ENCODE data around the gene ACOX3. TPM values are rescaled to one million over a fixed set of nuclear protein-coding genes. Genes with fewer than 3 reads are reported as not detected.

ACOX3 gene
- total RNA-seq, 1 donor from 2014 or later = 41.5 TPM

DNA sequence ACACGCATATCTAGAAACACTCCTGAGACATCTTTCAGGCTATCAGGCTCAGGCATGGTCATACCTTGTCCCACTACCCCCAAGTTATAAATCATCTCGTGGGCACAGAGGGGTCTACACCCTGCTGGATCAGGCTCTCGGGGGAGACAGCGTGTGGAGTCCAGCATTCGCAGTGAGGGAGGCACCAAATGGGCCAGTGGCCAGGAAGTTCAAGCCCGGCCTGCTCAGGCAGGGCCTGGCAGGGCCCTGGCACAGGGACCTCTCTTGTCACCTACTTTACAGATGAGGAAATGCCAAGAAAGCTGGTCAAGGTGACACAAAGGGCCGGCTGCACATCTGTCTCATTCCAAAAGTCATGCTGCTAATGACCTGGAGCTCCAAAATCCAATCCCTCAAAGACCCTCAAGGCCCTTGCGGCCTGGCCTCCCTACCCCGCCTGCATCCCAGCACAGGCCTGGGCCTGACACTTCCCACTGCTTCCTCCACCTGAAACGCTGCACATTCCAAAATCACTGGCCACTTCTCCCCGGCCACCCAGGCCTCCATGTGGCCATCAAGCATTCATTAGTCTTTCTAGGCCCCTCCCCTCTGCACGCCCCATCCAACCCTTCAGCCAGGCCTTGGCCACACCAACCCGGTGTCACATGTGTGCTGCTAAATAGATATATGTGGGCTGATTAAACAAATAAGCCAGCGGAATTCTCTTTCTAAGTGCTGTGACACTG, 35.6 kb downstream of the ACOX3 start:
- DNase-seq (ENCODE audit: low read depth) = no peak

DNA sequence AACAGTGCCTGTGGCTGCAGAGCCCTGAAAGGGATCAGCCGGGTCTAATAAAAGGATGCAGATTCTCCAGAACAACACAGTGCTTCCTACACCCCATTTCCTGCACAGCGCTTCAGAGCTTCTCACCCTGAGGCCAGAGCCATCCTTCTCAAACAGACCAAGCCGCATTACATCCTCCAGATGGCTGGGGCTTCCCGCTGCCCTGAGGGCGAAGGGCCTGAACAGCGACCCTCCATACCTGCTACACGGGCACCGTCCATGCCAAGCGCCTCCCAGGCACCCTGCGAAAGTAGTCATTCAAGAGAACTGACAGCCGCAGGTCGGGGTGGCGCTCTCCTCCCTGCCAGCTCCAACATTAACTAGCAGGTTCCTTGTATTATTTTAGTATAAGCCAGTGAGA, 36.5 kb downstream of the ACOX3 start:
- DNase-seq (ENCODE audit: low read depth) = no peak

GRCh38 chr4:8403173-8403753, 37.3 kb downstream of the ACOX3 start:
- DNase-seq (ENCODE audit: low read depth) = peak; percentile 40

DNA sequence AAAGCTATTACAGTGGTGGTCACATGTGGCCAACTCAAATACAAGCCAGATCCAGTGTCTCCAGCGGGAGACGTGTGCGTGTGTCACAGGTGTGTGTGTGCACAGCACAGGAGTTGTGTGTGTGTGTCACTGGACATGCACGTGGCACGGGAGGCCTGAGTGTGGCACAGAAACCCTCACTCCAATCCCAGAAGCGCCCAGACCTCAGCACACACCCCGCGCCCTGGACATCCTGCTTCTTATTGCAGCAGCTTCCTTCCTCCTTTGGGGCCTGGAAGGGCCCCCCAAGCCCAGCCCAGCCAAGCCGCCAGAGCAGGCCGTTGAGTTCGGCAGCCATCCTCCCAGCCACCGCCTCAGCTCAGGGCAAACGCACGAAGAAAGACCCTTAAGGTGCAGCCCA, 37.9 kb downstream of the ACOX3 start:
- DNase-seq (ENCODE audit: low read depth) = no peak

DNA sequence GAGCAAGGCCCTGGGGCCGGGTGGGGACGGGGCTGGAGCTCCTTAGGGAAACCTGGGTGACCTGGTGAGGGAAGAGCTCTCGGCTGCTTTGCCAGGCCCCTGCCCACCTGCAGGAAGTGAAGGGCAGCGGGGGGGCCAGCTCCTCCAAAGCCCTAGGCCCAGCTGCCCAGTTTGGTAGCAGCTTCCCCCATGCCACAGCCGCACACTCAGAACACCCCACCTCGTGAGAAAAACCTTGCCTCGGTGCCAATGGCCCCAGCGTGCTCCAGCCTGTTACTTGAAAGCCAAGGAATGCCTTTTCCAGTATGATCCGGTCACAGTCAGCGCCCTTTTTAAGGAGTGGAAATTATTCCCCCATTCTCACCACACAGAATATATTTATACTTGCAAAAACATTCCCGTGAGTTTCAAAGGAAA, 38.3 kb downstream of the ACOX3 start:
- no peak for DNase-seq (ENCODE audit: low read depth)

GRCh38 chr4:8401665-8402064, 38.9 kb downstream of the ACOX3 start:
- no peak for DNase-seq (ENCODE audit: low read depth)

- DNase-seq (ENCODE audit: low read depth) = no peak
Observed at GRCh38 chr4:8400632-8401325, 39.7 kb downstream of the ACOX3 start.

DNA sequence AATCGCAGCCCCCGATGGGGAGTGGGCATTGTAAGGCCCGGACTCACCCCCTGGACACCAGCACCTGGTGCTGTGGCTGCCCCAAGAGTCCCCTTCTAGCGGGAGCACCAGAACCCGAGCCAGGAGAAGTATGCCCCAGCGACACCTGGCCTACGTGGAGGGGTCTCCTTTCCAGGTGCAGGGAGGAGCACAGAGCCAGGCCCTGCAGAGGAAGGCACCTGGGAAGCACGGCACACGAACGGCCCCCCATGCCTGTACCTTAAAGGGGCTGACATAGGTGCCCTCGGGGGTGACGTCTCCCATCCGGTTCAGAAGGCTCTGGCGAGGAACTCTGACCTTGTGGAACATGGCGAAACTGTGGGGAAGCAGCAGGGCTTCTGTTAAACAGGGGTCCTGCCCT, 41.2 kb downstream of the ACOX3 start:
- no peak for DNase-seq (ENCODE audit: low read depth)

DNA sequence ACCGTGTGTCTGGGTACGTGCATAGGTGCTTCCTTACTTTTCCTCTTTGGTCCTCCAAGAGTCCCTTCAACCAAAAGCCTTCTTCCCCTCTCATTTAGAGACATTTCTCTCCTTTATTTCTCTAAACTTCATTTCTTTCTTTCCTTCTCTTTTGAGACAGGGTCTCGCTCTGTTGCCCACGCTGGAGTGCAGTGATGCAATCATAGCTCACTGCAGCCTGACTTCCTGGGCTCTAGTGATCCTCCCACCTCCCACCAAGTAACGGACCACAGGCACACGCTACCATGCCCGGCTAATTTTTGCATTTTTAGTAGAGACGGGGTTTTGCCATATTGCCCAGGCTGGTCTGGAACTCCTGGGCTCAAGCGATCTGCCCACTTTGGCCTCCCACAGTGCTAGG, 42.2 kb downstream of the ACOX3 start:
- no peak for DNase-seq (ENCODE audit: low read depth)

DNA sequence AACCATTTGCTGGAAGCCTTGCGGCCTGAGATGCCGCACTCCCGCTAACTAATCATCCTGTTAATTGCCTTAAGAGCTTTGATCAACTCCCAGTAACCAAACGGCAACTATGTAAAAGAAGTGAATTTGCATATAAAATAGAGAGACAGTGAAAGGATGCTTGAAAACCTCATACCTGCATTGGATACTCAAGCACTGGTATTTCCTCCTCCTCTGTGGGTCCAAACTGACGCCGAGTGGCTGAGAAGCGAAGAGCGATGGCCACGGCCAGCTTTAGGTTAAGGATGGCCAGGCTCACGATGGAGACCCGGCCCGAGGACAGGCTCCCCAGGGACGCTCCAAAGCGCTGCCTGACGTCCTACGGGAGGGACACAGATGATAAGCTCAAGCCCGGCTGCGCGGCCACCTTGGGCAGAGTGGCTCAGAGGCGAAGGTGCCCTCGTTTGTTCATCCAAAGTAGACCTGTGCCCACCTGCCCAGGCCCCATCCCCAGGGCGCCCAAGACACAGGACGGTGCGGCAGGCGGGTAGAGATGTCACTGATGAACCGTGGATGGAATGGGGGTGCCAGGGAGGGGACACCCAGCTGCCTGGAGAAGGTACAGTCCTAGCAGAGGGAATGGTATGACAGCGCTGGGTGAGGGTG, 43.6 kb downstream of the ACOX3 start:
- DNase-seq (ENCODE audit: low read depth) = no peak

DNA sequence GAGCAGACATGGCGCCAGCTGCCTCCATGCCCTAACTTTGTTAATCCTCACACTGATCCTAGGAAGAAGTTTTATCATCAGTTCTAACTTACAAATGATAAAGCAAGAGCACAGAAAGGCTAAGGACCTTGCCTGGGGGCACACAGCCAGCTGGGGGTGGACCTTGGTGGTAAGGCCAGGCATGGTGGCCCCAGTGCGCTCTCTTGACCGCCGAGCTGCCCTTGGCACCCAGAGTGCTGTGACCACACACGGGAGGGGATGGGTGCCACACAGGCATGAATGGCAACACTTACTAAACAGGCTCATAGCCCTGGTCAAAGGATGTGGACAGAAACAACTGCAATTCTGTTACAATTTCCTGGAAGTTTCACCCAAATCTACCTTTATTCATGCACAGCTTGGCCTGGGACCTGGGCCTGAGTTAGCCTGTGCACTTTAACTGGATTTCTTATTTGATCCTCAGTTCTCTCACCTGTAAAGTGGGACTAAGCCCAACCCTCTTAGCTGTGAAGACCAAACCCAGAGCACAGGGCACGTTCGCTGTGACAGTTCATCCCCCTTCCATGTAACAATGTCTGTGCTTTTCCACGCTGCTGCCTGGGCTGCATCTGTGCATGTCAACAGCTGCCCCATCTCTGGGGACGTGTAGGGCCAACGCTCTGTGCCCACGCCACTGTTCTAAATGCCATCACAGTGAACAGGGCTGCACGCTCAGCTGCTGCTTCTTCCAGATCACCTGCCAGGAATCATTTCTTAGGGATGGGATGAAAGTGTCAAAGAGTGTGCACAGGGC, 44.8 kb downstream of the ACOX3 start:
- DNase-seq (ENCODE audit: low read depth) = no peak

DNA sequence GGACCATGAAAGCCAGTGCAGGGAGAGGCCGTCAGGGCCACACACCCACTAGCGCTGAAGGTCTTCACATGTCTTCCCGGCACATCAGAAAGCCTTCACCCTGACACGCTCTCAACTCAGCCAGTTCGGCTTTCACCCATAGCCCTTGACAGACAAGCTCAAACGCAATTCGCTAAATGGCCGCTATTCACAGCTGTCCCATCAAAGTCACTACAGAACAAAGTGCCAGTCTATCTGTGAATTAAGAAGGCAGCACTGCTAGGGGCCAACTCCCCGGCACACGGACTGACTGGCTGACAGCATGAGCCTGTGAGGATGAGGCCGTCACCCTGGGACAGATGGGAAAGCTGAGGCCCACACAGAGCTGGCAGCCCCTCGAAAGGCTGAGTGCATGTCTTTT, 45.7 kb downstream of the ACOX3 start:
- DNase-seq (ENCODE audit: low read depth) = no peak

DNA sequence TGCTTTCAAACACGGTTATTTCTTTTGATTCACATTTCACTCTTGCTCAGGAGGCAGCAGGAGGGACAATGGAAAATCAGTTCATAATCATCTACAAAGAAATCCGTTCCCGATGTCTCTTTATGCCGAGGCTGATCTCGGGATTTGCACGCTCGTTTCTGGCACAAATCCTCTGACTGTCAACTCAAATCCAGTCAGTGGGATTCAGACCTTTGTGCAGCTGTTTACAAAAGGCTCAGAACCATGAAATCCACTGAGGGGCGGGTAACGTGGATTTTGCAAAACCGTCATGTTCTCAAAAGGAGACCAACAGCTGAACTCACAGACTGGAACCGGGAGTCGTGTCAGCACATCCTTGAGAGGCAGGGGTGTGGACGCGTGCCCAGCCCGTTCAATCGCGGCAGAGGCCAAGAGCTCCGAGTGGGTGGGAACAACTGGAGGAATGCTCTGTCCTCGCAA, 46.4 kb downstream of the ACOX3 start:
- peak; percentile 77 for DNase-seq (ENCODE audit: low read depth)

- peak; percentile 99 for DNase-seq (ENCODE audit: low read depth)
Observed at GRCh38 chr4:8393593-8394038, 46.9 kb downstream of the ACOX3 start.

DNA sequence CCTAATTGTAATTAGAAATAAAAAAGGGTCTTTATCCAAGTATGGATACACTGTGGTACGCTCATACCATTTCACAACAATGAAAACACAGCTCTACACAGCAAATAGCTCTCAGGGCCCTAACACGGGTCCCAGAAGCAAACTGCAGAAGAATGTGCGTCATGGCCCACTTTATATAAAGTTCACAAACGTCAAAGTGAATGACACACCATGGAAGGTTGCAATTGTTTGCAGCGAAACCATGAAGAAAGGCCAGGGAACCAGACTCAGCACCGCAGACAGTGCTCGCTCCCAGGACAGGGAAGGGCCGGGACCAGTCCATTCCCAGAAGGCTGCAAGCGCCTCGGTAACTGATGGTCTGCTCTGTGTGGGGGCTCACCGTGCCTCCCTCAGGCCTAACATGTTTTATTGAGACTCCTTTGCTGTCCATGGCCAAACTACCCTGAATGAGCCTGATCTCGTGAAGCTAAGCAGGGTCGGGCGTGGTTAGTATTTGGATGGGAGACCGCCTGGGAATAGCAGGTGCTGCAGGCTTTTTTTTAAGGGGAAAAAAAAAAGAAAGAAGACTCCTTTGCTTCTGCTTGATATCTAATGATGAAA, 47.8 kb downstream of the ACOX3 start:
- DNase-seq (ENCODE audit: low read depth) = no peak

DNA sequence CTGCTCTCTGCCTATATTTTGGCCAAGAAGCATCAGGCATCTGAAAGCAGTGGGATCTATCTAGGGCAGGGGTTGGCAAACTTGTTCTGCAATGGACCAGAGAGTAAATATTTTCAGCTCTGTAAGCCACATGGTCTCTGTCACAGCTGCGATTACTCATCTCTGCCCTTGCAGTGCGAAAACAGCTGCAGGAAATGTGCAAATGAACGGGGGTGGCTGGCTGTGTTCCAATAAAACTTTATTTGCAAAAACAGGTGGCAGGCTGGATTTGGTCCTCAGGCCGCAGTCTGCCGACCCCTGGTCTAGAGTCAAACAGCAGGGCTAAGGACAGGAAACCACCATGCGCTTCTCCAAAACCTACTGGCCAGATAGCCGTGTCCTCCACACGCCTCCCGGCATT, 48.6 kb downstream of the ACOX3 start:
- DNase-seq (ENCODE audit: low read depth) = peak; percentile 56

DNA sequence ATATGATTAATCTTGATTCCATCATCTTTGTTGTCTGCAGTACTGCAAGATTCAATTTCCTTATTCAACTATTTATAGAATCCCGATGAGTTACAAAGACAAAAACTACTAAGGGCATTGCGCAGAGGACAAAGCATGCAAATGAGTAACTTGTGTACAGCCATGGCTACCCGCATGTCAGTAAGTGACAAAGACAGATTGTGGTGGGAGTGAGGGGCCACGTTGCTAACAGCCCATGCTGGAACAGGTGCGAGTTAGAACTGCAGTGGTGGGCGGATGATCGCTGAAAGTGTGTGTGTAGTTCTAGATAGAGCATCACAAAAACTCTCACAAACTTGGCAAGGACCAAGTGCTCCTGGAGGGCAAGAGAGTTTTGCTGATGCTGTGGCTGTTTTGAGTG, 49.5 kb downstream of the ACOX3 start:
- no peak for DNase-seq (ENCODE audit: low read depth)

DNA sequence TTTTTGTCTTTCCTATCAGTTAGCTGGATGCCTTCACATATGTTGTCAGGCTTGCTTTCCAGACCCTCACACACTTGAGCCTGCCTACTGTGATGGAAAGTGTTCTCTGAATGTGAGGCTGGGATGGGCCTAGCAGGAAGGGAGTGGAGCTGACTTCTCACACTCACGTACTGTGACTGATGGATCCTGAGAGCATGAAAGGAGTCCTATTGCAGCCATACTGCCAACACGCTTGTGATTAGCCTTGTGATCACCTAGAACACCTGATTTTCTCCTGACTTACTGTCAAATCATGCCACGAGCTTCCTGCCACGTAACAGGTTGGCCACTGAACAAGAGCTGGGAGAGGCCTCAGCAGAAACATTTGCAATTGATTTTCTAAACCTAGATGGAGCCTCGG, 49.9 kb downstream of the ACOX3 start:
- DNase-seq (ENCODE audit: low read depth) = no peak

- DNase-seq (ENCODE audit: low read depth) = no peak
Observed at GRCh38 chr4:8388528-8388870, 52.0 kb downstream of the ACOX3 start.

GRCh38 chr4:8387615-8388527, 52.7 kb downstream of the ACOX3 start:
- no peak for DNase-seq (ENCODE audit: low read depth)

All from renal cortical epithelial cell (primary cell).